Measurements from ENCODE around the gene ZNF772. TPM values are rescaled to one million over a fixed set of nuclear protein-coding genes. Genes with fewer than 3 reads are reported as not detected.
"Not testable (repeated sequence)": the region's sequence is repeated elsewhere in the genome, so short reads cannot be mapped to it uniquely, and the experiment has no call there.

Gene ZNF772
- total and polyA plus RNA-seq, 7 donors = 2.7 to 15.2 (median 12.0) TPM

DNA sequence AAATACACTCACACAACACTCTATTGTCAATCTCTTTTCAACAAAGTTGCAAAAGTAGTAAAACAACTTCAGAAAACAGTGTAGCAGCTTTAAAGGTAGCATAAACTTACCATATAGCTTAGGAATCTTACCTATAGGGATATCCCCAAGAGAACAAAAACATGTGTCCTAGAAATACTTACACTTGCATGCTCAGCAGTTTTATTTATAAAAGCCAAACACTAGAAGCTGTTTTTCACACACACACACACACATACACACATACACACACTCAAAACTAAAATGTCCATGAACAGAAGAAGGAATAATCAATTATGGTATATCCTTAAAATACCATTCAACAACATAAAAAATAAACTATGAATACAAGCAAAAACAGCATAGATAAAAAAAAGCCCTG is 34.1 kb upstream of the ZNF772 start:
- no peaks in the 10 kb centered on the region for H3K4me1 ChIP-seq
- no peak for DNase-seq
- ATAC-seq = no peak
- intact Hi-C loops (cut with DNase I) = no loop called here
- TF ChIP-seq, protein P1, sequence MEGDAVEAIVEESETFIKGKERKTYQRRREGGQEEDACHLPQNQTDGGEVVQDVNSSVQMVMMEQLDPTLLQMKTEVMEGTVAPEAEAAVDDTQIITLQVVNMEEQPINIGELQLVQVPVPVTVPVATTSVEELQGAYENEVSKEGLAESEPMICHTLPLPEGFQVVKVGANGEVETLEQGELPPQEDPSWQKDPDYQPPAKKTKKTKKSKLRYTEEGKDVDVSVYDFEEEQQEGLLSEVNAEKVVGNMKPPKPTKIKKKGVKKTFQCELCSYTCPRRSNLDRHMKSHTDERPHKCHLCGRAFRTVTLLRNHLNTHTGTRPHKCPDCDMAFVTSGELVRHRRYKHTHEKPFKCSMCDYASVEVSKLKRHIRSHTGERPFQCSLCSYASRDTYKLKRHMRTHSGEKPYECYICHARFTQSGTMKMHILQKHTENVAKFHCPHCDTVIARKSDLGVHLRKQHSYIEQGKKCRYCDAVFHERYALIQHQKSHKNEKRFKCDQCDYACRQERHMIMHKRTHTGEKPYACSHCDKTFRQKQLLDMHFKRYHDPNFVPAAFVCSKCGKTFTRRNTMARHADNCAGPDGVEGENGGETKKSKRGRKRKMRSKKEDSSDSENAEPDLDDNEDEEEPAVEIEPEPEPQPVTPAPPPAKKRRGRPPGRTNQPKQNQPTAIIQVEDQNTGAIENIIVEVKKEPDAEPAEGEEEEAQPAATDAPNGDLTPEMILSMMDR (IDR thresholded peaks at IDR 0.05) = no peak
- peaks cover 22 to 47% of the 10 kb centered on the region in 2 donors for H3K36me3 ChIP-seq (ENCODE audit: insufficient read depth in 1 of 2, low read depth in 1 of 2)
- H3K4me3 ChIP-seq = no peak overlapping the region
- no peak overlapping the region for H3K27ac ChIP-seq
- no peaks in the 10 kb centered on the region for H3K27me3 ChIP-seq (ENCODE audit: insufficient read depth in 3 of 3, low read length in 2 of 3)
- peaks cover 34% of the 10 kb centered on the region for H3K9me3 ChIP-seq

DNA sequence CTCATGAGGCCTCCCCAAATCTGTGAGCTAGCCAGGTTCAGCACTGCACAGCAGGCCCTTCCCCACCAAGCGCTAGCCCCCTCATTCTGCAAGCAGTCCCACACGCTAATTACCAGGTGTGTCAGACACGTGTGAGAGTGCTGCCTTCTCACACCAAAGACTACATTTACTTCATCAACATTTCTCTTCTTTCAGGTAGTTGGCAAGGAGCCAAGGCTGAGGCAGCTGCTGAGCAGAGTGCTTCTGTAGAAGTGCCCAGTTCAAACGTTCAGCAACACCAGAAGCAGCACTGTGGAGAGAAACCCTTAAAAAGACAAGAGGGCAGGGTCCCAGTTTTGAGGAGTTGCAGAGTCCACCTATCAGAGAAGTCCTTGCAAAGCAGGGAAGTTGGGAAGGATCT is 28.8 kb upstream of the ZNF772 start:
- TF ChIP-seq, protein P1 (IDR thresholded peaks at IDR 0.05) = no peak
- intact Hi-C loops (cut with DNase I) = no loop called here
- Histone ChIP-seq H3K27ac (no peak overlapping the region), H3K36me3 (ENCODE audit: insufficient read depth in 1 of 2, low read depth in 1 of 2) (peaks cover 12 to 41% of the 10 kb centered on the region in 2 donors), H3K4me1 (no peaks in the 10 kb centered on the region), H3K9me3 (peaks cover 17% of the 10 kb centered on the region), H3K4me3 (no peak overlapping the region), H3K27me3 (ENCODE audit: insufficient read depth in 3 of 3, low read length in 2 of 3) (no peaks in the 10 kb centered on the region)
- no peak for DNase-seq
- 60 to 83% (median 83%) methylated on average over 4 of the region's 4 CpGs for WGBS, 3 donors
- ATAC-seq = no peak

DNA sequence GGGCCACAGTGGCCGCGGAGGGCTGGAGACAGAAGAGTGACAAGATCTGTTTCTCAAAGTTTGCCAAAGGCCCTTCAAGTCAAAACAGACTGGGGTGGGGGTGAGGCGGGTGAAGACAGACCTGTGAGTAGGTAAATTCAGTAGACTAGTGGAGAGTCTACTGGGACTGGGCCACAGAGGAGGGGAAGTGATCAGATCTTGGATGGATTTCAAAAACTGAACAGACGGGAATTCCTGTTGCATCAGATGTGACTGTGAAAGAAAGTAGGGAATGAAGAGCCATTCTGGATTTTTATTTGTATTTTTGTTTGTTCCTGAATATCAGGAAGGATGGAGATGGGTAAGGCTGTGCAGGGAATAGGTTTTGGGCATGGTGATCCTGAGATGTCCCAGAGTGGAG is 23.0 kb upstream of the ZNF772 start:
- ATAC-seq = peak; percentile 29 to 40 (median 36)
- H3K4me1 ChIP-seq; DNase-seq; H3K27ac ChIP-seq; H3K27me3 ChIP-seq (ENCODE audit: insufficient read depth in 3 of 3, low read length in 2 of 3): not testable (repeated sequence)
- WGBS, 3 donors = 0 to 3% (median 0%) methylated on average over 1 of the region's 4 CpGs
- H3K9me3 ChIP-seq = peaks cover 10% of the 10 kb centered on the region
- H3K4me3 ChIP-seq = peak overlapping the region; percentile 81
- H3K36me3 ChIP-seq (ENCODE audit: insufficient read depth in 1 of 2, low read depth in 1 of 2) = peaks cover 3 to 13% of the 10 kb centered on the region in 2 donors
- intact Hi-C loops (cut with DNase I) = loop anchor here in 1 of 2 donors (1.0 kb wide), 1 partner anchor 44 kb away; no protein-coding TSS in a partner anchor

DNA sequence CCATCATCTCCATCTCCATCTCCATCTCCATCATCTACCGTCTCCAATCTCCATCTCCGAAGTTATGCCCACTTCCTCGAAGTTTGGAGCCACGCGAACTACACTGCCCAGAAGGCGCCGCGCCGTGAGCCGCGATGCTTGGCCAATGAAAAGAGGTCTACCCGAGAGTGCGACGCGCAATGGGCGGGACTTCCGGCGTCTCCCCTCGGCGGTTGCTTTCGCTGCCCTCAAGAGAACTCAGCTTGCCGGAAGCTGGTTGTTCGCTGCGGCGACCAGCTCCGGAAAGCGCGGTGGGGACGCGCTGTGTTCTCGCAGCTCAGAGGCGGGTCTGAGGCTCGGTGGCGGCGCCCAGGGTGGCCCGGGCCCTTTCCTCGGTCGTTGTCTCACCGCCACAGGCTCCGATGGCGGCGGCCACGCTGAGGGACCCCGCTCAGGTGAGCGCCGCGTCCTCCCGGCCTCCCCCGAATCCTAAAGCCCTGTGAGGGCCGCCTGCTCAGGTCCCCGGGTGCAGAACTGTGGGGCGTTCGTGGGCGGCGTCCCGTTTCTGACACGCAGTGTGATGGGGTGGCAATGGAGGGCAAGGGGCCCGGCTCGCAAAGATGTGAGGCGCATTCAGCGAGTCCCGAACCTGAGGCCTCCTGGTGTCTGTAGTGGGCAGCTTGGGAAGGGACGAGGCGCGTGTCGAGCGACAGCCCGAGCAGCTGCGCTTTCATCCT is 22.5 kb upstream of the ZNF772 start, which contains the start of gene ZNF773:
Gene ZNF773 (plus strand): TSS at position 259 of the 716 bp plus-strand sequence. CDS start 143 bp downstream, at position 402.
- DNase-seq (peak; percentile 98), ATAC-seq (peak; percentile 100)
- intact Hi-C loops (cut with DNase I) = loop anchor here in 1 of 2 donors (1.0 kb wide), 1 partner anchor 44 kb away; no protein-coding TSS in a partner anchor
- peak within 1 kb of the TSS; percentile 81 for H3K4me3 ChIP-seq
- H3K27me3 ChIP-seq (ENCODE audit: insufficient read depth in 3 of 3, low read length in 2 of 3); H3K4me1 ChIP-seq; H3K36me3 ChIP-seq (ENCODE audit: insufficient read depth in 1 of 2, low read depth in 1 of 2): not testable (repeated sequence)
- H3K27ac ChIP-seq = peak within 1 kb of the TSS; percentile 86
- 1% methylated on average over 57 to 60 of the region's 69 CpGs for WGBS, 3 donors
- H3K9me3 ChIP-seq = peaks cover 14% of the 10 kb centered on the region

DNA sequence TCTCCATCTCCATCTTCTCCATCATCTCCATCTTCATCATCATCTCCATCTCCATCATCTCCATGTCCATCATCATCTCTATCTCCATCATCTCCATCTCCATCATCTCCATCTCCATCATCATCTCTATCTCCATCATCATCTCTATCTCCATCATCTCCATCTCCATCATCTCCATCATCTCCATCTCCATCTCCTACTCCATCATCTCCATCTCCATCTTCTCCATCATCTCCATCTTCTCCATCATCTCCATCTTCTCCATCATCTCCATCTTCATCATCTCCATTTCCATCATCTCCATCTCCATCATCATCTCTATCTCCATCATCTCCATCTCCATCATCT is 21.9 kb upstream of the ZNF772 start:
- H3K27me3 ChIP-seq (ENCODE audit: insufficient read depth in 3 of 3, low read length in 2 of 3); DNase-seq; H3K36me3 ChIP-seq (ENCODE audit: insufficient read depth in 1 of 2, low read depth in 1 of 2); ATAC-seq; intact Hi-C loops (cut with DNase I); H3K4me1 ChIP-seq; H3K27ac ChIP-seq: not testable (repeated sequence)
- Histone ChIP-seq H3K4me3 (peak overlapping the region; percentile 81), H3K9me3 (peaks cover 15% of the 10 kb centered on the region)

DNA sequence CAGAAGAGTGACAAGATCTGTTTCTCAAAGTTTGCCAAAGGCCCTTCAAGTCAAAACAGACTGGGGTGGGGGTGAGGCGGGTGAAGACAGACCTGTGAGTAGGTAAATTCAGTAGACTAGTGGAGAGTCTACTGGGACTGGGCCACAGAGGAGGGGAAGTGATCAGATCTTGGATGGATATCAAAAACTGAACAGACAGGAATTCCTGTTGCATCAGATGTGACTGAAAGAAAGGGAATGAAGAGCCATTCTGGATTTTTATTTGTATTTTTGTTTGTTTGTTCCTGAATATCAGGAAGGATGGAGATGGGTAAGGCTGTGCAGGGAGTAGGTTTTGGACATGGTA is 10.9 kb upstream of the ZNF772 start:
- H3K9me3 ChIP-seq; H3K27ac ChIP-seq; H3K4me1 ChIP-seq; DNase-seq; H3K27me3 ChIP-seq (ENCODE audit: insufficient read depth in 3 of 3, low read length in 2 of 3): not testable (repeated sequence)
- intact Hi-C loops (cut with DNase I) = loop anchor here in 1 of 2 donors (10.0 kb wide), 1 partner anchor 53 kb away; the partner anchor contains the start of gene ZNF749
- H3K36me3 ChIP-seq (ENCODE audit: insufficient read depth in 1 of 2, low read depth in 1 of 2) = peaks cover 7 to 24% of the 10 kb centered on the region in 2 donors
- no CpG with 5 or more reads among the region's 1 CpG for WGBS, 3 donors
- H3K4me3 ChIP-seq = peak overlapping the region; percentile 22
- ATAC-seq = peak; percentile 21 to 63 (median 30)

DNA sequence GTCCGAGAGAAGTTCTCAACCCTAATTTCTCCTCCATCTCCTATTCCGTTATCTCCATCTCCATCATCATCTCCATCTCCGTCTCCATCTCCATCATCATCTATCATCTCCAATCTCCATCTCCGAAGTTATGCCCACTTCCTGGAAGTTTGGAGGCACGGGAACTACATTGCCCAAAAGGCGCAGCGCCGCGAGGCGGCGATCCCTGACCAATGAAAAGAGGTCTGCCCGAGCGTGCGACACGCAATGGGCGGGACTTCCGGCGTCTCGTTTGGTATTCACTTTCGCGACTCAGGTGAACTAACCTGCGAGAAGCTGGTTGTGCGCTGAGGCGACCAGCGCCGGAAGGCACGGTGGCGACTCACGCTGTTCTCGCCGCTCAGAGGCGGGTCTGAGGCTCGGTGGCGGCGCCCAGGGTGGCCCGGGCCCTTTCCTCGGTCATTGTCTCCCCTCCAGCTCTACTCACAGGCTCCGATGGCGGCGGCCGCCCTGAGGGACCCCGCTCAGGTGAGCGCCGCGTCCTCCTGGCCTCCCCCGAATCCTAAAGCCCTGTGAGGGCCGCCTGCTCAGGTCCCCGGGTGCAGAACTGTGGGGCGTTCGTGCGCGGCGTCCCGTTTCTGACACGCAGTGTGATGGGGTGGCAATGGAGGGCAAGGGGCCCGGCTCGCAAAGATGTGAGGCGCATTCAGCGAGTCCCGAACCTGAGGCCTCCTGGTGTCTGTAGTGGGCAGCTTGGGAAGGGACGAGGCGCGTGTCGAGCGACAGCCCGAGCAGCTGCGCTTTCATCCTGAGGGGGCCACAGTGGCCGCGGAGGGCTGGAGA is 10.3 kb upstream of the ZNF772 start, which contains the start of gene ZNF419:
Gene ZNF419 (plus strand): TSS at position 274 of the 822 bp plus-strand sequence. CDS start 201 bp downstream, at position 475.
- ATAC-seq (peak; percentile 99 to 100 (median 99)), DNase-seq (peak; percentile 94 to 96)
- H3K4me1 ChIP-seq; H3K9me3 ChIP-seq; H3K27me3 ChIP-seq (ENCODE audit: insufficient read depth in 3 of 3, low read length in 2 of 3): not testable (repeated sequence)
- Histone ChIP-seq H3K36me3 (ENCODE audit: insufficient read depth in 1 of 2, low read depth in 1 of 2) (peaks cover 6 to 18% of the 10 kb centered on the region in 2 donors), H3K27ac (peak within 1 kb of the TSS; percentile 70), H3K4me3 (peak within 1 kb of the TSS; percentile 91)
- 1% methylated on average over 49 to 57 of the region's 69 CpGs for WGBS, 3 donors
- intact Hi-C loops (cut with DNase I) = loop anchor here in 1 of 2 donors (10.0 kb wide), 1 partner anchor 53 kb away; the partner anchor contains the start of gene ZNF749

Data from psoas muscle (tissue), 8 donors.